H1 (cell line): ENCODE measurements around the gene SLC9A7. TPM values are rescaled to one million over a fixed set of nuclear protein-coding genes. Genes with fewer than 3 reads are reported as not detected.

Experiments used
- BCL11A ChIP-seq, 2 experiments: IDR thresholded peaks; one replicate each; pipeline ENCODE4 v1.6.1; 2011; ENCODE audit warnings: low read depth in 2 of 2, low read length in 2 of 2, mild to moderate bottlenecking in 2 of 2
- GABPA ChIP-seq: IDR thresholded peaks from 2 replicates; pipeline ENCODE4 v1.6.1; 2011; ENCODE audit warnings: mild to moderate bottlenecking, low read length, moderate library complexity, borderline replicate concordance; ENCODE audit not compliant: insufficient read depth
- ZNF274 ChIP-seq: IDR thresholded peaks from 2 replicates; pipeline ENCODE4 v1.7.0; 2012; ENCODE audit warnings: low read length, borderline replicate concordance; ENCODE audit errors: extremely low read depth
- polyA plus RNA-seq, 7 experiments: library from polyadenylated mRNA; depleted of rRNA in 3 of 7; stranded (reverse) in 5 of 7; unstranded in 2 of 7; fragments of >200 nt in 5 of 7; fragments of 200-250 nt in 2 of 7; gene quantifications; 1 replicate in 5 of 7; 2 replicates in 1 of 7; 4 replicates in 1 of 7; pipeline versions ENCODE4 v1.2.1 to v1.2.3, GENCODE V29; 2011 to 2013; ENCODE audit warnings: missing spikeins in 2 of 7, mixed read lengths in 2 of 7
- total RNA-seq: library from RNA; stranded (reverse); fragmentation: NEBNext Ultra II Directional; extraction: Animal tissue kit (Norgen Biotek cat#: 25700); gene quantifications from 2 replicates; pipeline ENCODE4 v1.2.1, GENCODE V29; 2021
- TF ChIP-seq, protein P1 (sequence below): fragments of 300-600 bp; sonication (generic); IDR thresholded peaks from 2 replicates; pipeline ENCODE4 v1.7.1; 2012; ENCODE audit warnings: low read length, moderate library complexity, mild to moderate bottlenecking, inconsistent platforms; ENCODE audit not compliant: insufficient replicate concordance

The SLC9A7 gene
- total and polyA plus RNA-seq, 2 of the 8 experiments (the other 6 are each of a cell fraction or from before 2014, with no cell fraction given), result 6.7 to 17.2 TPM

DNA sequence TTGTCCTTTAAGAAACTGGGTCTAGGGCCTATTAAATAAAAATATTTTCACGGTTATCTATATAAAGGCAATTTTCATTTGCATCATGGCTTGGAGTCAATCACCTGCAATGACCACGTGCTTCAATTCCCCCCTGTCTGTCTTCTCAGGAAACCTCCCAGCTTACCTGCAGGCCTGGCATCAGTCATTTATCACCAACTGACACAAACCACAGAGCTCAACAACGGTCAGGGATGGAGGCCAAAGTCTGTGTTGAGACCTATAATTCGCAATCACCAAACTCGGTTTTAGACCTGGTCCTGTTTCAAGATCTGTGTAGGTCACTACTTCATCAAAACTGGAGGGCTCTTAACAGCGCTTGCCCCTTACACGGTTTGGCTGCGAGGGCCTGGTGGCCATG is 1.9 kb downstream of the SLC9A7 start (continued):
- TF ChIP-seq, protein P1, sequence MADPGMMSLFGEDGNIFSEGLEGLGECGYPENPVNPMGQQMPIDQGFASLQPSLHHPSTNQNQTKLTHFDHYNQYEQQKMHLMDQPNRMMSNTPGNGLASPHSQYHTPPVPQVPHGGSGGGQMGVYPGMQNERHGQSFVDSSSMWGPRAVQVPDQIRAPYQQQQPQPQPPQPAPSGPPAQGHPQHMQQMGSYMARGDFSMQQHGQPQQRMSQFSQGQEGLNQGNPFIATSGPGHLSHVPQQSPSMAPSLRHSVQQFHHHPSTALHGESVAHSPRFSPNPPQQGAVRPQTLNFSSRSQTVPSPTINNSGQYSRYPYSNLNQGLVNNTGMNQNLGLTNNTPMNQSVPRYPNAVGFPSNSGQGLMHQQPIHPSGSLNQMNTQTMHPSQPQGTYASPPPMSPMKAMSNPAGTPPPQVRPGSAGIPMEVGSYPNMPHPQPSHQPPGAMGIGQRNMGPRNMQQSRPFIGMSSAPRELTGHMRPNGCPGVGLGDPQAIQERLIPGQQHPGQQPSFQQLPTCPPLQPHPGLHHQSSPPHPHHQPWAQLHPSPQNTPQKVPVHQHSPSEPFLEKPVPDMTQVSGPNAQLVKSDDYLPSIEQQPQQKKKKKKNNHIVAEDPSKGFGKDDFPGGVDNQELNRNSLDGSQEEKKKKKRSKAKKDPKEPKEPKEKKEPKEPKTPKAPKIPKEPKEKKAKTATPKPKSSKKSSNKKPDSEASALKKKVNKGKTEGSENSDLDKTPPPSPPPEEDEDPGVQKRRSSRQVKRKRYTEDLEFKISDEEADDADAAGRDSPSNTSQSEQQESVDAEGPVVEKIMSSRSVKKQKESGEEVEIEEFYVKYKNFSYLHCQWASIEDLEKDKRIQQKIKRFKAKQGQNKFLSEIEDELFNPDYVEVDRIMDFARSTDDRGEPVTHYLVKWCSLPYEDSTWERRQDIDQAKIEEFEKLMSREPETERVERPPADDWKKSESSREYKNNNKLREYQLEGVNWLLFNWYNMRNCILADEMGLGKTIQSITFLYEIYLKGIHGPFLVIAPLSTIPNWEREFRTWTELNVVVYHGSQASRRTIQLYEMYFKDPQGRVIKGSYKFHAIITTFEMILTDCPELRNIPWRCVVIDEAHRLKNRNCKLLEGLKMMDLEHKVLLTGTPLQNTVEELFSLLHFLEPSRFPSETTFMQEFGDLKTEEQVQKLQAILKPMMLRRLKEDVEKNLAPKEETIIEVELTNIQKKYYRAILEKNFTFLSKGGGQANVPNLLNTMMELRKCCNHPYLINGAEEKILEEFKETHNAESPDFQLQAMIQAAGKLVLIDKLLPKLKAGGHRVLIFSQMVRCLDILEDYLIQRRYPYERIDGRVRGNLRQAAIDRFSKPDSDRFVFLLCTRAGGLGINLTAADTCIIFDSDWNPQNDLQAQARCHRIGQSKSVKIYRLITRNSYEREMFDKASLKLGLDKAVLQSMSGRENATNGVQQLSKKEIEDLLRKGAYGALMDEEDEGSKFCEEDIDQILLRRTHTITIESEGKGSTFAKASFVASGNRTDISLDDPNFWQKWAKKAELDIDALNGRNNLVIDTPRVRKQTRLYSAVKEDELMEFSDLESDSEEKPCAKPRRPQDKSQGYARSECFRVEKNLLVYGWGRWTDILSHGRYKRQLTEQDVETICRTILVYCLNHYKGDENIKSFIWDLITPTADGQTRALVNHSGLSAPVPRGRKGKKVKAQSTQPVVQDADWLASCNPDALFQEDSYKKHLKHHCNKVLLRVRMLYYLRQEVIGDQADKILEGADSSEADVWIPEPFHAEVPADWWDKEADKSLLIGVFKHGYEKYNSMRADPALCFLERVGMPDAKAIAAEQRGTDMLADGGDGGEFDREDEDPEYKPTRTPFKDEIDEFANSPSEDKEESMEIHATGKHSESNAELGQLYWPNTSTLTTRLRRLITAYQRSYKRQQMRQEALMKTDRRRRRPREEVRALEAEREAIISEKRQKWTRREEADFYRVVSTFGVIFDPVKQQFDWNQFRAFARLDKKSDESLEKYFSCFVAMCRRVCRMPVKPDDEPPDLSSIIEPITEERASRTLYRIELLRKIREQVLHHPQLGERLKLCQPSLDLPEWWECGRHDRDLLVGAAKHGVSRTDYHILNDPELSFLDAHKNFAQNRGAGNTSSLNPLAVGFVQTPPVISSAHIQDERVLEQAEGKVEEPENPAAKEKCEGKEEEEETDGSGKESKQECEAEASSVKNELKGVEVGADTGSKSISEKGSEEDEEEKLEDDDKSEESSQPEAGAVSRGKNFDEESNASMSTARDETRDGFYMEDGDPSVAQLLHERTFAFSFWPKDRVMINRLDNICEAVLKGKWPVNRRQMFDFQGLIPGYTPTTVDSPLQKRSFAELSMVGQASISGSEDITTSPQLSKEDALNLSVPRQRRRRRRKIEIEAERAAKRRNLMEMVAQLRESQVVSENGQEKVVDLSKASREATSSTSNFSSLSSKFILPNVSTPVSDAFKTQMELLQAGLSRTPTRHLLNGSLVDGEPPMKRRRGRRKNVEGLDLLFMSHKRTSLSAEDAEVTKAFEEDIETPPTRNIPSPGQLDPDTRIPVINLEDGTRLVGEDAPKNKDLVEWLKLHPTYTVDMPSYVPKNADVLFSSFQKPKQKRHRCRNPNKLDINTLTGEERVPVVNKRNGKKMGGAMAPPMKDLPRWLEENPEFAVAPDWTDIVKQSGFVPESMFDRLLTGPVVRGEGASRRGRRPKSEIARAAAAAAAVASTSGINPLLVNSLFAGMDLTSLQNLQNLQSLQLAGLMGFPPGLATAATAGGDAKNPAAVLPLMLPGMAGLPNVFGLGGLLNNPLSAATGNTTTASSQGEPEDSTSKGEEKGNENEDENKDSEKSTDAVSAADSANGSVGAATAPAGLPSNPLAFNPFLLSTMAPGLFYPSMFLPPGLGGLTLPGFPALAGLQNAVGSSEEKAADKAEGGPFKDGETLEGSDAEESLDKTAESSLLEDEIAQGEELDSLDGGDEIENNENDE, result no peak
- TF ChIP-seq BCL11A (IDR thresholded peaks at IDR 0.05; ENCODE audit: low read depth in 2 of 2, low read length in 2 of 2) (no peak), GABPA (no peak), ZNF274 (no peak)
